SU-DHL-6 (cell line): ENCODE measurements around the gene ZNF599.

Source experiments
- H2AFZ ChIP-seq: fragments of 200-600 bp; sonication (generic); 2 replicates; pipeline ENCODE4 v1.6.1; 2014; ENCODE audit warnings: low read depth, mild to moderate bottlenecking, moderate library complexity, mixed read lengths, antibody characterized with exemption, low read length; ENCODE audit not compliant: severe bottlenecking
- H3F3A ChIP-seq: fragments of 200-600 bp; shearing (Covaris generic); 2 replicates; pipeline ENCODE4 v1.6.0; 2016; ENCODE audit warnings: antibody characterized with exemption, mild to moderate bottlenecking; ENCODE audit not compliant: insufficient read depth
- H3K27ac ChIP-seq: fragments of 200-600 bp; sonication (generic); 2 replicates; pipeline ENCODE4 v1.5.1; 2016; ENCODE audit warnings: low read depth, mild to moderate bottlenecking, low read length, moderate library complexity, mixed read lengths
- H3K27me3 ChIP-seq: fragments of 200-600 bp; sonication (generic), shearing (Covaris generic); 2 replicates; pipeline ENCODE4 v1.6.0; 2014; ENCODE audit warnings: mild to moderate bottlenecking, low read length
- H3K36me3 ChIP-seq: fragments of 200-600 bp; sonication (generic); 2 replicates; pipeline ENCODE4 v1.6.1; 2014; ENCODE audit warnings: mild to moderate bottlenecking, low read length, mixed read lengths
- H3K4me2 ChIP-seq: fragments of 300-600, 200-600 bp; shearing (Covaris generic), sonication (generic); 2 replicates; pipeline ENCODE4 v1.6.0; 2014; ENCODE audit warnings: low read length, low read depth, mild to moderate bottlenecking; ENCODE audit not compliant: poor library complexity, severe bottlenecking
- H3K4me3 ChIP-seq: fragments of 200-600 bp; sonication (generic); 2 replicates; pipeline ENCODE4 v1.5.1; 2014; ENCODE audit warnings: antibody characterized with exemption, low read length, mild to moderate bottlenecking, mixed read lengths; ENCODE audit not compliant: insufficient read depth, poor library complexity, severe bottlenecking
- H3K79me2 ChIP-seq: fragments of 200-600 bp; sonication (generic); 2 replicates; pipeline ENCODE4 v1.6.1; 2014; ENCODE audit warnings: mild to moderate bottlenecking, low read length, moderate library complexity; ENCODE audit not compliant: insufficient read depth
- H3K9ac ChIP-seq: fragments of 200-600 bp; sonication (generic); 2 replicates; pipeline ENCODE4 v1.7.0; 2014; ENCODE audit warnings: mild to moderate bottlenecking, low read length
- H3K9me2 ChIP-seq: fragments of 200-600 bp; sonication (generic); replicated peaks from 2 replicates; pipeline ENCODE4 v1.6.1; 2014; ENCODE audit warnings: low read length; ENCODE audit not compliant: insufficient read depth
- H3K9me3 ChIP-seq: fragments of 200-600 bp; sonication (generic); 2 replicates; pipeline ENCODE4 v1.6.1; 2014; ENCODE audit warnings: low read length, mixed read lengths; ENCODE audit not compliant: insufficient read depth
- H4K20me1 ChIP-seq: fragments of 200-600 bp; sonication (generic); 2 replicates; pipeline ENCODE4 v1.6.1; 2014; ENCODE audit warnings: low read depth, mild to moderate bottlenecking, antibody characterized with exemption, low read length, moderate library complexity, mixed read lengths
- EZH2phosphoT487 ChIP-seq: fragments of 200-600 bp; sonication (generic), shearing (Covaris generic); conservative IDR thresholded peaks from 2 replicates; pipeline ENCODE4 v1.6.1; 2018; ENCODE audit warnings: mild to moderate bottlenecking, antibody characterized with exemption, low read length, moderate library complexity, mixed read lengths
- TF ChIP-seq, protein P1 (sequence below): fragments of 200-600 bp; sonication (generic); IDR thresholded peaks from one replicate; pipeline ENCODE4 v1.5.1; 2017; ENCODE audit warnings: antibody characterized with exemption, mild to moderate bottlenecking, low read length, moderate library complexity; ENCODE audit not compliant: insufficient read depth, poor library complexity, severe bottlenecking

ZNF599 gene

DNA sequence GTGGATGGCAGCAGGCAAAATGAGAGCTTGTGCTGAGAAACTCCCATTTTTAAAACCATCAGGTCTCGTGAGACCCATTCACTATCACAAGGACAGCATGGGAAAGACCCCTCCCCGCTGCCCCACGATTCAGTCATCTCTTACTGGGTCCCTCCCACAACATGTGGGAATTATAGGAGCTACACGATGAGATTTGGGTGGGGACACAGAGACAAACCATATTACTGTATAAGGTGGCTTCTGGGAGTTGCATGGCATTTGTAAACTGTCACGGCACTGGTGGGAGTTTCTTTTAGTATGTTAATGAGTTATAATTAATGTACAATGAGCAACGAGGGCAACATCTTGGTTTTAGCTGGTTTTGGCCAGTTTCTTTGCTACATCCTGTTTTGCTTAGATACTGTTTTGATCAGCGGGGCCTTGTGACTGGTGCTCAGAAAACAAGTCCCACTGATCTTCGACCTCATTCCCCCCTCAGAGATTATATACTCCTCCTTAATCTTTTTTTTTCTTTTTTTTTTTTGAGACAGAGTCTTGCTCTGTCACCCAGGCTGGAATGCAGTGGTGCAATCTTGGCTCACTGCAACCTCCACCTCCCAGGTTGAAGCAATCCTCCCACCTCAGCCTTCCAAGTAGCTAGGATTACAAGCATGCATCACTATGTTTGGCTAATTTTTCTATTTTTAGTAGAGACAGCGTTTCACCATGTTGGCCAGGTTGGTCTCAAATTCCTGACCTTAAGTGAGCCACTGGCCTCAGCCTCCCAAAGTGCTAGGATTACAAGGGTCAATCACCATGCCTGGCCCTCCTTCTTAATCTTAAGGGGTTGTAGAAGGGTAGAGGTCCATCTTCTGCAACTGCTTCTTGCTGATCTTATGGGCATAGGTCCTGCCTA lies 21.3 kb upstream of the ZNF599 start:
- no peaks in the 10 kb centered on the region for H3K79me2 ChIP-seq
- no peak overlapping the region for H3K4me3 ChIP-seq
- H4K20me1 ChIP-seq = no peaks in the 10 kb centered on the region
- H3K36me3 ChIP-seq = no peaks in the 10 kb centered on the region
- no peaks in the 10 kb centered on the region for H3F3A ChIP-seq
- no peaks in the 10 kb centered on the region for H3K9me3 ChIP-seq
- no peaks in the 10 kb centered on the region for H3K27me3 ChIP-seq
- H3K9ac ChIP-seq = no peak overlapping the region
- H3K4me2 ChIP-seq = no peak overlapping the region
- no peak overlapping the region for H3K27ac ChIP-seq
- H3K9me2 ChIP-seq = no peaks in the 10 kb centered on the region
- no peak for TF ChIP-seq EZH2phosphoT487
- H2AFZ ChIP-seq = no peak overlapping the region

DNA sequence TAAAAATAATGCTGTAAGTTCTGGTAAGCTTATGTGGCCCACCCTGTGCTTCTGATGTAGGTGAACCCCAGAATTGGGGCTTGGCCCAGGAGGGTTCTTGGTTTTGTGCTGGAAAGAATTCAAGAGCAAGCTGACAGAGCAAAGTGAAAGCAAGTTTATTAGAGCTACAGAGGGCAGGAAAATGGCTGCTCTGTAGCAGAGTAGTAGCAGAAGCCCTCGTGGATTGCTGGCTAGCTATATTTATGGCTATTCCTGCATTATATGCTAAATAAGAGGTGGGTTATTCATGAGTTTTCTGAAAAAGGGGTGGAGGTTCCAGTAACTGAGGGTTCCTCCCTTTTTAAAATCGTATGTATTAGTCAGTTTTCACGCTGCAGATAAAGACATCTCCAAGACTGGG lies 20.6 kb upstream of the ZNF599 start:
- Histone ChIP-seq H3K9me3 (no peaks in the 10 kb centered on the region), H3F3A (no peaks in the 10 kb centered on the region), H2AFZ (no peak overlapping the region), H3K36me3 (no peaks in the 10 kb centered on the region), H4K20me1 (no peaks in the 10 kb centered on the region), H3K79me2 (no peaks in the 10 kb centered on the region), H3K9me2 (no peaks in the 10 kb centered on the region), H3K27me3 (no peaks in the 10 kb centered on the region), H3K4me3 (no peak overlapping the region), H3K4me2 (no peak overlapping the region), H3K9ac (no peak overlapping the region), H3K27ac (no peak overlapping the region)
- TF ChIP-seq, protein P1, sequence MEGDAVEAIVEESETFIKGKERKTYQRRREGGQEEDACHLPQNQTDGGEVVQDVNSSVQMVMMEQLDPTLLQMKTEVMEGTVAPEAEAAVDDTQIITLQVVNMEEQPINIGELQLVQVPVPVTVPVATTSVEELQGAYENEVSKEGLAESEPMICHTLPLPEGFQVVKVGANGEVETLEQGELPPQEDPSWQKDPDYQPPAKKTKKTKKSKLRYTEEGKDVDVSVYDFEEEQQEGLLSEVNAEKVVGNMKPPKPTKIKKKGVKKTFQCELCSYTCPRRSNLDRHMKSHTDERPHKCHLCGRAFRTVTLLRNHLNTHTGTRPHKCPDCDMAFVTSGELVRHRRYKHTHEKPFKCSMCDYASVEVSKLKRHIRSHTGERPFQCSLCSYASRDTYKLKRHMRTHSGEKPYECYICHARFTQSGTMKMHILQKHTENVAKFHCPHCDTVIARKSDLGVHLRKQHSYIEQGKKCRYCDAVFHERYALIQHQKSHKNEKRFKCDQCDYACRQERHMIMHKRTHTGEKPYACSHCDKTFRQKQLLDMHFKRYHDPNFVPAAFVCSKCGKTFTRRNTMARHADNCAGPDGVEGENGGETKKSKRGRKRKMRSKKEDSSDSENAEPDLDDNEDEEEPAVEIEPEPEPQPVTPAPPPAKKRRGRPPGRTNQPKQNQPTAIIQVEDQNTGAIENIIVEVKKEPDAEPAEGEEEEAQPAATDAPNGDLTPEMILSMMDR = no peak
- TF ChIP-seq EZH2phosphoT487 = no peak

DNA sequence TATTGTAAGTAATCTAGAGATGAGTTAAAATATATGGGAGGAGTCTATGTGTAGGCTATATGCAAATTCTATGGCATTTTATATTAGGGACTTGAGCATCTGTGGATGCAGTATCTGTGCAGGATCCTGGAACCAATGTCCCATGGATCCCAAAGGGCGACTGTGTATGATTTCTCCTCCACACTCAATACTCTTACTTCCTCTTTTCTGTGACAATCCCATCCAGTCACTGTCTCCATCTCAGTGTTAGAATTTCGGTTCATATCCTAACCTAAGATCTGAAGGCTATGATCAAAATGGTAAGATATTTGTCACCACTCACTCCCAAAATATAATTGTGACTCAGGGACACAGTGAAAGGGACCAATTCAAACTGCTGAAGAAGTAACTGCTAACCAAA lies 15.1 kb upstream of the ZNF599 start:
- Histone ChIP-seq H3K9ac (no peak overlapping the region), H3K27me3 (no peaks in the 10 kb centered on the region), H3K4me2 (no peak overlapping the region), H2AFZ (no peak overlapping the region), H4K20me1 (no peaks in the 10 kb centered on the region), H3K36me3 (no peaks in the 10 kb centered on the region), H3K4me3 (no peak overlapping the region), H3K79me2 (no peaks in the 10 kb centered on the region), H3K9me2 (no peaks in the 10 kb centered on the region), H3K27ac (no peak overlapping the region), H3K9me3 (no peaks in the 10 kb centered on the region), H3F3A (no peaks in the 10 kb centered on the region)
- TF ChIP-seq, protein P1 = no peak
- no peak for TF ChIP-seq EZH2phosphoT487
